ENCODE data around the gene SPATA21.
A peak's percentile ranks its signal among the peaks of the same experiment; 100 is the strongest.

SPATA21 gene

DNA sequence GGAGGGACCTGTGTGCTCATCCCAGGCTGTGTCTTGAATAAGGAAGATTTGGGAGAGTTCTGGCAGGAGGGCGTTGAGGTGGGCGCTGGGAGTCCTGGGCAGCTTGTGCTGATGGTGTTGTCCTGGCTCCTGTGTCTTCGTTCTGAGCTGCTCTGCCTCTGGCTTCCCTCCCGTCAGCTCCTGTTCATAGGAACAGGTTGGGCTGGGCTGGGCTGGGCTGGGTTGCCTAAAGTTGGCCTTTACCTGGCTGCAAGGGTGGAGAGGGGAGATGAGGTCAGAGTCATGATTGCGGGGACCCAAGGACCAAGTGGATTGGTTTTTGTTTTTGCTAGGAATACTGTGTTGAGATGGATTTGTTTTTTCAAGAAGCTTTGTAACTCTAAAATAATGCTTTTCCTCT lies 12.4 kb upstream of the SPATA21 start:
- H3K27ac ChIP-seq (ENCODE audit: low read length), result no peak overlapping the region
- H3K9me3 ChIP-seq (ENCODE audit: control insufficient read depth, low read depth, low read length), result no peaks in the 10 kb centered on the region
- H3K4me3 ChIP-seq (ENCODE audit: low read length), result no peak overlapping the region
- H3K9ac ChIP-seq (ENCODE audit: low read length), result no peak overlapping the region
- no peaks in the 10 kb centered on the region for H3K27me3 ChIP-seq (ENCODE audit: control insufficient read depth, insufficient read depth, low read length)
- no peaks in the 10 kb centered on the region for H3K4me1 ChIP-seq (ENCODE audit: control insufficient read depth, low read depth, low read length)
- peaks cover 37% of the 10 kb centered on the region for H3K36me3 ChIP-seq (ENCODE audit: control insufficient read depth, low read depth, low read length)

DNA sequence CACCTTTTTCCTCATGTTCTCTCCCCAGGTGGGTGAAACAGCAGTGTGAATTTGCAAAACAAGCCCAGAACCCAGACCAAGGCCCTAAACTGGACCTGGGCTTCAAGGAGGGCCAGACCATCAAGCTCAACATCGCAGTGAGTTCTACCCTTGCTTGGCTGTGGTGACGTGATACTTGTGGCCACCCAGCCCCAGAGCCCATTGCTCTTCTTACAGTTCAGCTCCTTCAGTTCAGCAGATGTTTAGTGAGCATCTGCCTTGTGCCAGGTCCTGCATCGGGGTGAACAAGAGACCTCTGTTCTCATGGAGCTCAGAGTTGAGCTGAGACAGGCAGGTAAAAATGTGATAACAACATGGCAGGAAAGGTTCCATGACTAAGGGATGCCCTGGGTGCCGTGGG lies 11.8 kb upstream of the SPATA21 start:
- Histone ChIP-seq H3K9me3 (ENCODE audit: control insufficient read depth, low read depth, low read length) (no peaks in the 10 kb centered on the region), H3K27me3 (ENCODE audit: control insufficient read depth, insufficient read depth, low read length) (no peaks in the 10 kb centered on the region), H3K9ac (ENCODE audit: low read length) (no peak overlapping the region), H3K36me3 (ENCODE audit: control insufficient read depth, low read depth, low read length) (peaks cover 41% of the 10 kb centered on the region), H3K4me3 (ENCODE audit: low read length) (no peak overlapping the region), H3K4me1 (ENCODE audit: control insufficient read depth, low read depth, low read length) (no peaks in the 10 kb centered on the region), H3K27ac (ENCODE audit: low read length) (no peak overlapping the region)

DNA sequence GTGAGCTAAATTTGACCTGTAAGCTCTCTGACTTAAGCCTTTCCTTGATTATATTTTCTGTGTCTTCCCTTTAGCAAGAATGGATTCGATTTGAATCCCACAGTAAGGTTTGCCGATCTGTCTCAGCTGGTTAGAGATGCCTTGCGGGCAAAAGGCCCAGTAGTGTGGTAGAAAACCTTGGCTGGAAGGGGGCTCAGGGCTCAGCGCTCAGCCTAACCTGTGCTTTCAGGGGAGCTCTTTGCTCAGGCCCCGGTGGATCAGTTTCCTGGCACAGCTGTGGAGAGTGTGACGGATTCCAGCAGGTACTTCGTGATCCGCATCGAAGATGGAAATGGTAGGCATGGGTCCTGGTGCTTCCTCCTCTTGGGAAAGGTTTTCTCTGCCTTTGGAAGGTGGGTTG lies 10.4 kb upstream of the SPATA21 start:
- Histone ChIP-seq H3K27ac (ENCODE audit: low read length) (no peak overlapping the region), H3K4me3 (ENCODE audit: low read length) (no peak overlapping the region), H3K9me3 (ENCODE audit: control insufficient read depth, low read depth, low read length) (no peaks in the 10 kb centered on the region), H3K9ac (ENCODE audit: low read length) (no peak overlapping the region), H3K4me1 (ENCODE audit: control insufficient read depth, low read depth, low read length) (no peaks in the 10 kb centered on the region), H3K27me3 (ENCODE audit: control insufficient read depth, insufficient read depth, low read length) (no peaks in the 10 kb centered on the region), H3K36me3 (ENCODE audit: control insufficient read depth, low read depth, low read length) (peaks cover 42% of the 10 kb centered on the region)

DNA sequence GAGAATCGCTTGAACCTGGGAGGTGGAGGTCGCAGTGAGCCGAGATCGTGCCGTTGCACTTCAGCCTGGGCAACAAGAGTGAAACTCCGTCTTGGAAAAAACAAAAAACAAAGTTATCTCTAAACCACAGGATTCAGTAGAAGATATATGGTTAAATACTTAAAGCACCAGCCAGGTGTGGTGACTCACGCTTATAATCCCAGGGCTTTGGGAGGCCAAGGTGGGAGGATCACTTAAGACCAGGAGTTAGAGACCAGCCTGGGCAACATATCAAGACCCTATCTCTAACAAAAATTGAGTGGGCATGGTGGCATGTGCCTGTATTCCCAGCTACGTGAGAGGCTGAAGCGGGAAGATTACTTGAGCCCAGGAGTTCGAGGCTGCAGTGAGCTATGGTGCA lies 8.9 kb upstream of the SPATA21 start:
- H3K4me3 ChIP-seq (ENCODE audit: low read length), result no peak overlapping the region
- H3K27me3 ChIP-seq (ENCODE audit: control insufficient read depth, insufficient read depth, low read length), result peaks cover 6% of the 10 kb centered on the region
- H3K9me3 ChIP-seq (ENCODE audit: control insufficient read depth, low read depth, low read length), result no peaks in the 10 kb centered on the region
- no peak overlapping the region for H3K27ac ChIP-seq (ENCODE audit: low read length)
- H3K9ac ChIP-seq (ENCODE audit: low read length), result no peak overlapping the region
- no peaks in the 10 kb centered on the region for H3K4me1 ChIP-seq (ENCODE audit: control insufficient read depth, low read depth, low read length)
- peaks cover 34% of the 10 kb centered on the region for H3K36me3 ChIP-seq (ENCODE audit: control insufficient read depth, low read depth, low read length)

DNA sequence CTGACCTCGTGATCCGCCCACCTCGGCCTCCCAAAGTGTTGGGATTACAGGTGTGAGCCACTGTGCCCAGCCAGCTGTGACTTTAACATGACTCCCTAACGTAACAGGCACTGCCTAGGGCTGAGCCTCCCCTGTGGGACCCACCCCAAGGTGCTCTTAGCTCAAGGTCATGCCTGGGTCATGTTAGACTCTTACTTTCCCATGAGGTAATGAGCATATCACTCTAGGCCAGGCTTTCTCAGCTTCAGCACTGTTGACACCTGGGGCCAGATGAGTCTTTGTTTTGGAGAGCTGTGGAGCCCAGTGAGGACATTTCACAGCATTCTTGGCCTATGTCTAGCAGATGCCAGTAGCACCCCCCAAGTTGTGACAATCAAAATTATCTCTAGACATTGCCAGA lies 7.8 kb upstream of the SPATA21 start:
- Histone ChIP-seq H3K36me3 (ENCODE audit: control insufficient read depth, low read depth, low read length) (peaks cover 31% of the 10 kb centered on the region), H3K9ac (ENCODE audit: low read length) (no peak overlapping the region), H3K9me3 (ENCODE audit: control insufficient read depth, low read depth, low read length) (no peaks in the 10 kb centered on the region), H3K27ac (ENCODE audit: low read length) (no peak overlapping the region), H3K27me3 (ENCODE audit: control insufficient read depth, insufficient read depth, low read length) (peaks cover 6% of the 10 kb centered on the region), H3K4me1 (ENCODE audit: control insufficient read depth, low read depth, low read length) (peaks cover 3% of the 10 kb centered on the region), H3K4me3 (ENCODE audit: low read length) (no peak overlapping the region)

DNA sequence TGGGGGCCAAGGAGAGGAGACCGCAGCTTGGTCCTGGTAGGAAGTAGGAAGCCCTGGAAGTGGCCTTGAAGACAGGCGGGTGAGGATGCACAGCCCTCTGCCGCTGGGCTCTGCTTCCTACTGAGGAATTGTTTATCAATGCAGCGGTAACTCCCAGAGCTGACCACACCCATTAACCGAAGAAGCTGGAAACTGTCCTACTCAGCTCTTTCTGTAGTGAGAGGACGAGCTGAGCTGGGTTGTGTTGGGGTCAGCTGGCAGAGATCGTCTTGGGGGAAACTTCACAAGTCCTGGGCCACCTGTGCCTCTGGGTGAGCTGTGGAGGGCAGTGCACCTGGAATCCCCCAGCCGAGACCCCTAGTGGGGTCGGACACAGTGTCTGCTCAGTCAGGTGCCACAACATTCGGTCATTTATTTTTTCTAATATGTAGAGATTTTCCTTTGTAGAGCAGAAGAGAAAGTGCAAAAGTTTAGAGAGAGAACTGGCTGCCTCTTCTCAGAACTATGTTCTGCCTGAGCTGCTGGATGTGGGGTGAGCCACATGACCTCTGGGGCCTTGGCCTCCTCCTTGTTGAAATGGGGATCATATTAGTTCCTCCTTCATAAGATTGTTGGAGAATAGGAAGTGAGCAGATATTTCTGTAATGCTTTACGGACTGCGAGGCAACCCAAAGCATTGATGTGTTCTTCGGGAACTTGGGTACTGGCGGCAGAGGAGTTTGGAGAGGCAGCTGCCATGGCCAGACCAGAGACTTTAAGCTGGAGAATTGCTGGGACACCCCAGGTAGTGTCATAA lies 6.9 kb upstream of the SPATA21 start:
- Histone ChIP-seq H3K9me3 (ENCODE audit: control insufficient read depth, low read depth, low read length) (no peaks in the 10 kb centered on the region), H3K9ac (ENCODE audit: low read length) (no peak overlapping the region), H3K27ac (ENCODE audit: low read length) (no peak overlapping the region), H3K36me3 (ENCODE audit: control insufficient read depth, low read depth, low read length) (peaks cover 25% of the 10 kb centered on the region), H3K4me1 (ENCODE audit: control insufficient read depth, low read depth, low read length) (peaks cover 3% of the 10 kb centered on the region), H3K4me3 (ENCODE audit: low read length) (no peak overlapping the region), H3K27me3 (ENCODE audit: control insufficient read depth, insufficient read depth, low read length) (peaks cover 6% of the 10 kb centered on the region)

DNA sequence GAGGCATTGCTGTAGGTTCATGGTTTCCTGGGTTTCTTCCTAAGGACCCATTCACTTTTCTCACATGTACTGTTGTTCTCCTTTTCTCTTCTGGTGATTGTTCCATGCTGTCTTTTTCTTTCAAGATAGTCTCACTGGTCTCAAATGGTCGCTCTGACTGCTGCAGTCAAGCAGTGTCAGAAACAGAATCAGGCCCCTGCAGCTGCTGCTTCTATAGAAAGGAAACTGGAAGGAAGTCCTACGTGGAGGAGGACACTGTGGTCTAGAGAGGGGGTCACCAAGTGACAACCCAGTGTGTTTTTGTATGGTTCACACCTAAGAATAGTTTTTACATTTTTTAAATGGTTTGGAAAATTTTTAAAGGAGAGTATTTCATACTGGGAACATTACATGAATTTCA lies 5.7 kb upstream of the SPATA21 start:
- H3K36me3 ChIP-seq (ENCODE audit: control insufficient read depth, low read depth, low read length), result peaks cover 15% of the 10 kb centered on the region

DNA sequence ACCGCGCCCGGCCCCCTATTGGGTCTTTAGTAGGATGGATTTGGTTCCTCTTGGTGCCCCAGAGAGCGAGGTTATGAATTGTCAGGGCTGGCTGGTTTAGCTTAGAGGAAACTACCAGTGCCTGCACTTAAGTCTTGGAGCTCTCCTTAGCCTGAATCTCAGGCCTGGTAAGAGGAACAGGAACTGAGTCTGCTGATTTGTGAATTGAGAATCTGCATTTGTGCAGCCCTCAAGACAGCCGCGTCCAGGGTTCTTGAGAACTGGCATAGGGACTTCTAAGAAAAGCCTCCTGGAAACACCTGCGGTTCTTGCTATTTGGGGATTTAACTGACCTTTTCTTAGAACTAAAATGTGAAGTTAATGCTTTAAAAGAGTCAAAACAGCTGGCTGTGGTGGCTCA lies 5.0 kb upstream of the SPATA21 start:
- H3K27me3 ChIP-seq (ENCODE audit: control insufficient read depth, insufficient read depth, low read length), result peaks cover 6% of the 10 kb centered on the region
- H3K36me3 ChIP-seq (ENCODE audit: control insufficient read depth, low read depth, low read length), result peaks cover 11% of the 10 kb centered on the region
- peaks cover 3% of the 10 kb centered on the region for H3K4me1 ChIP-seq (ENCODE audit: control insufficient read depth, low read depth, low read length)
- H3K4me3 ChIP-seq (ENCODE audit: low read length), result no peak overlapping the region
- H3K27ac ChIP-seq (ENCODE audit: low read length), result no peak overlapping the region
- H3K9me3 ChIP-seq (ENCODE audit: control insufficient read depth, low read depth, low read length), result no peaks in the 10 kb centered on the region
- no peak overlapping the region for H3K9ac ChIP-seq (ENCODE audit: low read length)

More for the DNA sequence above, 5.7 kb upstream of the SPATA21 start:
- Histone ChIP-seq H3K4me1 (ENCODE audit: control insufficient read depth, low read depth, low read length) (peaks cover 3% of the 10 kb centered on the region), H3K9me3 (ENCODE audit: control insufficient read depth, low read depth, low read length) (no peaks in the 10 kb centered on the region), H3K27ac (ENCODE audit: low read length) (no peak overlapping the region), H3K27me3 (ENCODE audit: control insufficient read depth, insufficient read depth, low read length) (peaks cover 6% of the 10 kb centered on the region), H3K4me3 (ENCODE audit: low read length) (no peak overlapping the region), H3K9ac (ENCODE audit: low read length) (no peak overlapping the region)

DNA sequence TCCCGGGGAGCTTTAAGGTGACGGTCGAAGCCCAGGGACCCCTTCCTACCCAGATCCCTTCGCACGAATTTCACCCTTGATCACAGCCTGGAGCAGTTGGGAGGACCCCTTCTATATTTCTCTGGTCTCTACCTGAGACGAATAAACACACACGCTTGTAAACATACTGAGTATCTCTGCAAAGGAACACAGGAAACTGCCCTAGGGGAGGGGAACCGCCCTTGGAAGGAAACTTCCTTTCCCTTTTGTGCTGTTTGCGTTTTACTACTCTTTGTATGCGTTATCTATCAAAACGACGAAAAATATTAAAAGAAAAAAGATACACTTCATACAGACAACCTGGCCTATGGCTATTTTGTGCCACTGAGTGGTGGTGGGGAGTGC lies 4.0 kb upstream of the SPATA21 start:
- Histone ChIP-seq H3K9me3 (ENCODE audit: control insufficient read depth, low read depth, low read length) (no peaks in the 10 kb centered on the region), H3K9ac (ENCODE audit: low read length) (peak overlapping the region; percentile 79), H3K4me1 (ENCODE audit: control insufficient read depth, low read depth, low read length) (peaks cover 3% of the 10 kb centered on the region), H3K27me3 (ENCODE audit: control insufficient read depth, insufficient read depth, low read length) (peaks cover 6% of the 10 kb centered on the region), H3K36me3 (ENCODE audit: control insufficient read depth, low read depth, low read length) (peaks cover 11% of the 10 kb centered on the region), H3K27ac (ENCODE audit: low read length) (no peak overlapping the region), H3K4me3 (ENCODE audit: low read length) (peak overlapping the region; percentile 99)

DNA sequence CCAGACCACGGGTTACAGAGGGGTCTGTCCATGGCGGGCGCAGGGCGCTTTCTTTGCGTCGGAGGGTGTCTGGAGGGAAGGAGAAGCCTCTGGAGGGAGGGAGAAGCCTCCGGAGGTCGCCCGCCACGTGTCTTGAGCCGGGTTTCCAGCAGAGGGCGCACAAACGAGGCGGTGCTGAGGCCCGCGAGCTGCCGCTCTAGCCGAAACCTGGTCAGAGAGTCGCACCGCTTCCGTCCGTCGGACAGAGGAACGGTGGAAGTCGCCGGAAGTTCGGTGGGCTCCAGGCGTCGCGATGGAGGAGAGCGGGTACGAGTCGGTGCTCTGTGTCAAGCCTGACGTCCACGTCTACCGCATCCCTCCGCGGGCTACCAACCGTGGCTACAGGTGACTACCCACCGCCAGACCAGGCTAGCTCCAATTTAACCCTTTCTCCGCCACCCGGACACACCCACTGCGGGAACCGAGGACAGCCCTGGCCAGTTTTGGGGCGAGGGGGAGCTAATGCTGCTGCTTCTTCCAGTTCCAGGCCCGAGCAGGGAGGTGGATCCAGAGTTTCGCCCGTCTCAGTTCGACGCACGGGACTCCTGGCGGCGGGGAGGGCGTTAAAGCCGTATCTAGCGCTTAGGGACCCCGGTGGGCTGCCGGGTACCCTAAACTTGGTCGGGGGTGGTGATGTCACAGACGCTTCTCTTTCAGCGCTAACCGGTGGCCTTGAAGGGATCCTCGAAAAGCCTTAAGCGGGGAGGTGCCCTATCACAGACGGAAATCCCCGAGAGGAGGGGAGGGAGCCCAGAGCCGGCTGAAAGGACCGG lies 3.5 kb upstream of the SPATA21 start, which contains the start of gene NECAP2:
Gene NECAP2, plus strand, starts transcription at position 255 of the 812 bp plus-strand sequence. Its CDS starts 38 bp downstream, at position 293.
- H3K4me1 ChIP-seq (ENCODE audit: control insufficient read depth, low read depth, low read length), result peaks cover 3% of the 10 kb centered on the region
- peak within 1 kb of the TSS; percentile 6 for H3K27ac ChIP-seq (ENCODE audit: low read length)
- peaks cover 6% of the 10 kb centered on the region for H3K27me3 ChIP-seq (ENCODE audit: control insufficient read depth, insufficient read depth, low read length)
- H3K9ac ChIP-seq (ENCODE audit: low read length), result peak within 1 kb of the TSS; percentile 79
- peaks cover 11% of the 10 kb centered on the region for H3K36me3 ChIP-seq (ENCODE audit: control insufficient read depth, low read depth, low read length)
- H3K4me3 ChIP-seq (ENCODE audit: low read length), result peak within 1 kb of the TSS; percentile 99
- no peaks in the 10 kb centered on the region for H3K9me3 ChIP-seq (ENCODE audit: control insufficient read depth, low read depth, low read length)

DNA sequence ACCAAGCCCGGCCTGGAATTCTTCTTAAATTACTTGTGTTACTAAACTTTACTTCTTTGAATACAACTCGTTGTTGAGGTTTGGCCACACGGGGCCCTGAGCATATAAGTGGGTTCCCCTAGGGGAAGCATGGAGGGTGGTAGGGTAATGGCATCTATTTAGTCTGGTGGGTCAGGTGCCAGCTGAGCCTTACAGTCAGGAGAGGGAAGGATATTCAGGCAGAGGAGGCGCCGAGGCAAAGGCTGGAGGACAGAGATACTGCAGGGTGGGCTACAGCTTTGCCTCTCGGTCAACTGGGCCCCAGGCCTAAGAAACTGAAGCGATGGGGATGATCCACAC lies 2.9 kb upstream of the SPATA21 start:
- Histone ChIP-seq H3K4me1 (ENCODE audit: control insufficient read depth, low read depth, low read length) (peaks cover 3% of the 10 kb centered on the region), H3K9ac (ENCODE audit: low read length) (peak overlapping the region; percentile 26), H3K27me3 (ENCODE audit: control insufficient read depth, insufficient read depth, low read length) (peaks cover 6% of the 10 kb centered on the region), H3K27ac (ENCODE audit: low read length) (peak overlapping the region; percentile 6), H3K36me3 (ENCODE audit: control insufficient read depth, low read depth, low read length) (peaks cover 8% of the 10 kb centered on the region), H3K4me3 (ENCODE audit: low read length) (peak overlapping the region; percentile 99), H3K9me3 (ENCODE audit: control insufficient read depth, low read depth, low read length) (no peaks in the 10 kb centered on the region)
